GM19351 (cell line): ENCODE data around the gene NRTN.

Experiments used
- ATAC-seq: cut with Tn5 transposase; IDR thresholded peaks from one replicate; pipeline ENCODE4 v1.9.1; 2021; ENCODE audit warnings: mild to moderate bottlenecking, moderate library complexity; ENCODE audit not compliant: unreplicated experiment

NRTN gene

DNA sequence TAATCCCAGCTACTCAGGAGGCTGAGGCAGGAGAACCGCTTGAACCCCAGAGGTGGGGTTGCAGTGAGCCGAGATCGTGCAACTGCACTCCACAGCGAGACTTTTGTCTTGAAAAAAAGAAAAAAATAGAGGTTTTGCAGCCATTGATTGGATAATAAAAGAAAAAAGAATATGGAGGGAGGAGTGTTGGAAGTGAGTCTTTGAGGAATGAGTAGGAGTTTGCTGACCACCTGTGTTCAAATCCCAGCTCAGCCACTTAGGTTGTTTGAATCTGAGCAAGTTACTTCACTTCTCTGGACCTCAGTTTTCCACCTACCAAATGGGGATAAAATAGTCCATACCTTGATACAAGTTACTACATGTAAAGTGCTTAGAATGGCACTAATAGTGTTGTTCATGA is 6.2 kb downstream of the NRTN start:
- no peak for ATAC-seq

DNA sequence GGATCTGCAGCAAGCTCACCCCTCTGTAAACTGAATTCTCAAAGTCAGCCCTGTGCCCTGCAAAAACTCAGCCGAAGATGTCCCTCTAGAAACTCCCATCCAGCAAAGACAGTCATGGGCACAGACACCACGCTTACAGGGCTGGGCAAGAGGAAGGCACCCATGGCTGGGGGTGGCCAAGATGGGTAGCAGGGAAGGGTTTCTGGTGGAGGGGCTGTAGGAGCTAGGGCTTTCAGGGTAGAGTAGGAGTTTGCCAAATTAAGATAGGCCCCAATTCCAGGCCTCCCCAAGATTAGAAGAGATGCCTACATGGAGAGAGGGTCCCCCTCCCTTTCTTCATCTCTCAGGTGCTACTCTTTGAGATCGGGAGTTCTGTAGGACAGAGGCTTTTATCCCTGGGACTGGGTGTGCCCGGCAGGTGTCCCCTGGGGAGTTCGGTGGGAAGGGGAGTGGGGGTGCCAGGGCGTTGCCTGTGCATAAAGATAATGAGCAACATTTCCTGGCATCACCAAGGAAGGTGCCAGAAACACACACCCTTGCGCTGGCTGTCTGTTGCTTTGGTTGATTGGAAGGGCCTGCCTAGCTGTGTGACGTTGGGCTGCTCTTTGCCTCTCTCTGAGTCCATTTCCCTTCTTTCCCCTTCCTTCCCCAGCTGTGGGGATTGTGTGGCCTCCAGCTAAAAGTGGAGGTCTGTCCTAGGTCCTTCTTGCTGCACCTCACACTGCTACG is 9.4 kb downstream of the NRTN start:
- ATAC-seq, result no peak

GRCh38 chr19:5814852-5815246 is 10.0 kb downstream of the NRTN start:
- ATAC-seq, result no peak

- ATAC-seq, result no peak
Observed at GRCh38 chr19:5817218-5817617, 12.4 kb downstream of the NRTN start.

GRCh38 chr19:5818594-5818993 is 13.7 kb downstream of the NRTN start:
- no peak for ATAC-seq

GRCh38 chr19:5820785-5821184 is 15.9 kb downstream of the NRTN start:
- no peak for ATAC-seq

DNA sequence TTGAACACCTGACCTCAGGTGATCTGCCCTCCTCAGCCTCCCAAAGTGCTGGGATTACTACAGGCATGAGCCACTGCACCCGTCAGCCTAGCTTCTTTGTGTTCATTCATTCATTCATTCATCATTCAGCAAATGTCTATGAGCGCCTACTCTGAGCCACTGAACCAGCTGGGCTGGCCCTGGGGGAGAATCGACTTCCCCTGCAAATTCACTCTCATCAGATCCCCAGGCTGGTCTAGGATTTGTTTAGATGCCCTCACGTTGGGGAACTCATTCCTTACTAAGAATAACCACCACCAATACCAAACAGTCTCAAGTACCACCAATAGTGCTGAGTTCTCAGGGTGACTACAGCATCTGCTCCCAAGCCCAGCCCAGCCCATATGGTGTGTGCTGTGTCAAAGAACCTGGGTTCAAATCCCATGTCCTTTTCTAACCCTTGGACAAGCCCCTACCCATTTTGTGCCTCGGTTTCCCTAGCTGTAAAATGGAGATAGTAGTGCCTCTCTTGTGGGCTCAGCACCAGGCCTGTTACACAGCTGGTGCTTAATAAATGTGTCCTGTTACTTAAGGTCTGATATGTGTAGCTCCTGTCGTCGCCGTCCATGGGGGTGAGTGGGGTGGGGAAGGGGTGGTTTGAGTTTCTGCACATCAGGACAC is 16.8 kb downstream of the NRTN start:
- ATAC-seq, result no peak

DNA sequence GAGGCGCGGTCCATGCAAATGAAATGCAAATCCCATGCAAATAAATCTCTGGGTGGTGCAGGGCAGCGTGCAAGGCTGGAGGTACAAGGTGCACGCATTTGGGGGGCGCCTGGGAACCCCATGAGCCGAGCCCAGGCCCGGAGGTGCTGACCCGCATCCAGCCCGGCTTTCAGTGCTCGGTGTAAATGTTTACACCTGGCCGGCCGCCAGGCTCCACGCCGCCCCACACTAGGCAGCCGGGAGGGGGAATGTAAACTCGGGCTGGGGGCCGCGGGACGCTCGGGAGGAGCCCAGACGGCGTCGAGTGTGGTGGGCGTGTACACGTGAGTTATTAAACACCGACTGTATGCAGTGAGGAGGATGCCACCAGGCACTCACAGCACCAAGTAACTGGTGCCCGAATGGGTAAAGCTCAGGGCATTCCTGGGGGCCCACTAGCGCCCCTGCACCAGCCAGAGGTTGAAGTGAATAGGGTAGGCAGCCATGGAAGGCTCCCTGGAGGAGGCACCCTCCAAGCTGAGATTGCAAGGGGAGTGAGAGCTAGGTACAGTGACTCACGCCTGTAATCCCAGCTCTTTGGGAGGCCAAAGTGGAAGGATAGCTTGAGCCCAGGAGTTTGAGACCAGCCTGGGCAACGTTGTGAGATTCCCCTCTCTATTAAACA is 17.4 kb downstream of the NRTN start:
- no peak for ATAC-seq

GRCh38 chr19:5823579-5824281 is 18.9 kb downstream of the NRTN start:
- no peak for ATAC-seq

- no peak for ATAC-seq
Observed at GRCh38 chr19:5824751-5825150, 19.9 kb downstream of the NRTN start.

DNA sequence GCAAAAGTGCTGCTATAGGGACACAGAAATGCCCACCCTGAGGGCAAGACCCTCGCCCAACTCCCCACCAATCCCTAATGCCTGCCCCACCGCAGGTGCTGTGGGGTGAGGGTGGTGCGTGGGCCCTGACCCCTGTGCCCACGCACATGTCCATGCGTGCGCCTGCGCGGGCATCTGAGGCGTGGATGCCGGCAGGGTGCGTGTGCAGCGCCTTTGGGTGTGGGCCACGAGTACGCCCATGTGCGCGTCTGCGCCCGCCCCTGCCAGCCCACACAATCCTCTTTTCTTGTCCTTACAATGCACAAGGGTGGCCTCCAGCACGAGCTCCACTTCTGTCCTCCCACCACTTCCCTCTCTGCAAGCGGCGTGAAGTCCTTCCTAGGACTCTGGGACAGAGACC is 20.3 kb downstream of the NRTN start:
- ATAC-seq, result no peak

DNA sequence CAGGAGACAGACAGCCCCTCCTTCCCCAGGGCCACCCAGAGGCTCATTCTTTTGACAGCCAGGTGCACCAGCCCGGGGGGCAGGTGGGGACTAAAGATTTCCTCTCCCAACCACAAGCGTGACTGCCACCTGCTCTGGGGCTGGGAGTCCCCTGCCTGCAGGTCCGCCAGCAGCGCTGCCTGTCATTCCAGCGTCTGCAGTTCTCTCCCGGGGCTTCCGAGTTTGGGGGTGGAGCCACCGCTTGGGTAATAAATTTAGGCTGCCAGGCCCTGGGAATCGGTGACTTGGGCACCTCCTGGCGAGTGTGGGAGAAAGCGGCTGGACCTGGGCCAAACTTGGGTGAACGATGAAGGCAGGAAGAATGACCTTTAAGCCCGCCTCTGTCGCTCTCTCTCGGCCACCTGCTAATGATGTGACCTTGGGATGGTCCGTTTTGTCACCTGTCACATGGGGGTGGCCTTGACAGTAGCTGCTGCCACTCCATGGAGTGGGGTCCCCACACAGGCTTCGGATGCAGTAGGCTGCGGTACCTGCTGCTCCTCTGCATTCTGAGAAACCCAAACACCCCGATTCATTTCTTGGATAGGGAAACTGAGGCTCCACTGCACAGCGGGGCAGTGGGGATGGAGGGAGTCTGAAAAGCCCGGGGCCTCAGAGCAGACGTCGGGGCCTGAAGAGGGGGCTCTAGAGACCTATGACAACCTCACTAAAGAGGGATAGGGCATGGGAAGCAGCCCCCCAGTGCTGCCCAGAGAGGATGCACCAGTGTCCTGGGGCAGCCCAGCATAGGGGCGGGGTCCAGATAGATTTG is 21.9 kb downstream of the NRTN start:
- no peak for ATAC-seq

- no peak for ATAC-seq
Observed at GRCh38 chr19:5827342-5827890, 22.5 kb downstream of the NRTN start.

- ATAC-seq, result peak; percentile 65
Observed at GRCh38 chr19:5827891-5828660, 23.2 kb downstream of the NRTN start.

DNA sequence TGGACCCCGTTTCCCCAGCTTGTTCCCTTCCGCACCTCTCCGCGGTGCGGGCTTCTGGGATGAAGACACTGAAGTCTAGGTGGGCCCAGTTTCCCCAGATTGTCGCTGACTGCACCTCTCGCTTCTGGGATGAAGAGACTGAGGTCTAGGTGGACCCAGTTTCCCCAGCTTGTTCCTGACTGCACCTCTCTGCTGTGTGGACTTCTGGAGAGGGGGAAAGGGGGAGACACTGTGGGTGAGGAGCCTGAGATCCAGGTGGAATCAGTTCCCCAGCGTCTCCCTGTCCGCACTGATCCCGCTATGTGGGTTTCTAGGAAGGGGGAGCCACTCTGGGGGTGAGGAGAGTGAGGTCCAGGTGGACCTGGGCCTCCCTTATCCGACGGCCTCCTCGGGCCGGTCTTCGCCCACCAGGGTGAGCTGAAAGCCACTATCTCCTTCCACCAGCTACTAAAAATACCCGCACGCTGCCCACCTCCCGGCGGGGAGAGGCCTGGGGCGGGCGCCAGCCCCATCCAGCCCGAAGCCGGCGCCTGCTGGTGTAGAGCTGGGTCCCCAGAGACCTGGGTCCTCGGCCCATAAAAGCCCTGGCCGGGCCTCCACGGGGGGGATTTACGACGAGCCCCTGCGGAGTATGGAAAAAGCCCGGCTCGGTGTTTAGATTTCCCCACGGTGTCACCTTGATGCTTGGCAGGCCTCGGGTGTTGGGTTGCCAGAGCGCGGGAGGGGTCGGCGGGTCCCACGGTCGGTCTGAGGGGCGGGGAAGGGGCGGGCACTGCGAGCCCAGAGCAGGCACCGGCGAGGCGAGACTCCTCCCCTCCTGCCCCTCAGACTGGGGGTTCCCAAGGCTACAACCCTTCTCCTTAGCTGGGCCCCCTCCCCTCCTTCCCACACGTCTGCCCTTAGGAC is 24.0 kb downstream of the NRTN start:
- no peak for ATAC-seq

DNA sequence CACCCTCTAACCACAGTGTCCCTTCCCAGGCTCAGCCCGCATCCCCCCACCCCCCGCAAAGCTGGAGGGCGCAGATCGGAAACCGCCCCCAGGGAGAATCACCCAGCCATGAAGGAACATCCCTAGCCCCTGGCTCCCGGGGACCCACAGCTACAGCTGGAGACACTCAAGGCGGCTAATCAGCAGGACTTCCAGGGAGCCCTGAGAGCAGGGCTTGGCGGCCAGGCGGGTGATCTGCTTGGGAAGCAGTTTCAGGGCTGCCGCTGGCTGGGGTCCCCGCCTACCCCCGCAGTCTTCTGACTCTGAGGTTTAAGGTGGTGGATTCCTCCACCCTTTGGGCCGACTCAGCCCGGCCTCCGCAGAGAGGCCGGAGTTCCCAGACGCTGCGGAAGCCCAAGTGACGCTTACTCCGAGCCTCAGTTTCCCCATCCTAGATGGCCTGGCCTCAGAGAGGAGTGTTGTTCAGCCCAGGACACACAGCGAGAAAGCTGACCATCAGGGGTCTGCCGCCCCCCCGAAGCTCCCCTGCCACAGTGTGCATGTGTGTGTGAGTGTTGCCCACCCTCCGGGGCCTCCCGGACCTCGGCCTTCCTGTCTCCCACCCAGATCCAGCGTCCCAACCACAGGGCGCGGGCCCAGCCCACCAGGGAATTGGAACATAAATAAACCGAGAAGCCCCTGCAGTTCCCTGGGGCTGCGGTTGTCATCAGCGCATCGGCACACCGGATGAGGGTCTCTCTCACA is 24.9 kb downstream of the NRTN start:
- no peak for ATAC-seq

GRCh38 chr19:5831159-5831558 is 26.3 kb downstream of the NRTN start:
- no peak for ATAC-seq

DNA sequence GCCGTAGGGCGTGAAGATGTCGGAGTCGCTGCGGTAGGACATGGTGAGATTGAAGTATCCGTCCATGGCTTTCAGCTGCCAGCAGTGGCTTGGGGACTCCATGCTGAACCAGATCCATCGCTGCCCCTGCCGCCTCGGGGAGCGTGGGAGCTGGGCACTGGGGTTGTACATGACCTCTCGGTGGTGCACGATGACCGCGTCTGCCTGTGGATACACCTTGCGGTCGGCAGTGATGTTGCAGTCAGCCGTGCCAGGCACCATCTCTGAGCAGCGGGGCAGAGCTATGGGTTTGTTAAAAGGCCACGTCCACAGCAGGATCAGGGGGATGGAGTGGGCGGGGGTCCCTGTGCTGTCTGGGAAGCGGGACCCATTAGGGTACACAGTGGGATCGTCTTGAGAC is 27.2 kb downstream of the NRTN start:
- ATAC-seq, result no peak
